Activated gamma-delta T cell (primary cell): ENCODE measurements around the gene ABCB8.

Experiments used
- DNase-seq: peaks from one replicate; lab custom pipeline; 2025; lab: John Stamatoyannopoulos, UW

Gene ABCB8

GRCh38 chr7:151086802-151087244 lies 58.6 kb downstream of the ABCB8 start:
- no peak for DNase-seq

GRCh38 chr7:151087245-151088018 lies 59.2 kb downstream of the ABCB8 start:
- DNase-seq: no peak

GRCh38 chr7:151088019-151088855 lies 60.0 kb downstream of the ABCB8 start:
- DNase-seq: no peak

- no peak for DNase-seq
Observed at GRCh38 chr7:151088856-151089699, 60.8 kb downstream of the ABCB8 start.

- DNase-seq: no peak
Observed at GRCh38 chr7:151089893-151090730, 61.9 kb downstream of the ABCB8 start.

- DNase-seq: no peak
Observed at GRCh38 chr7:151091003-151091402, 62.8 kb downstream of the ABCB8 start.

GRCh38 chr7:151091431-151091830 lies 63.2 kb downstream of the ABCB8 start:
- no peak for DNase-seq

GRCh38 chr7:151091988-151092387 lies 63.7 kb downstream of the ABCB8 start:
- DNase-seq: no peak

GRCh38 chr7:151093748-151094147 lies 65.5 kb downstream of the ABCB8 start:
- DNase-seq: no peak

GRCh38 chr7:151094675-151095074 lies 66.4 kb downstream of the ABCB8 start:
- no peak for DNase-seq

- no peak for DNase-seq
Observed at GRCh38 chr7:151095123-151095797, 67.0 kb downstream of the ABCB8 start.

- no peak for DNase-seq
Observed at GRCh38 chr7:151095828-151096475, 67.7 kb downstream of the ABCB8 start.
